Retina (tissue), 1 donor: Measurements from ENCODE around the gene FADS1.

Experiments used
- DNase-seq: peaks from one replicate; pipeline ENCODE4 v3.0.0-alpha.2; 2016

FADS1 gene

GRCh38 chr11:61774411-61774810, 42.4 kb downstream of the FADS1 start:
- no peak for DNase-seq

GRCh38 chr11:61773809-61774208, 43.0 kb downstream of the FADS1 start:
- DNase-seq = no peak

GRCh38 chr11:61773356-61773755, 43.4 kb downstream of the FADS1 start:
- peak; percentile 70 for DNase-seq

- DNase-seq = no peak
Observed at GRCh38 chr11:61771985-61772455, 44.8 kb downstream of the FADS1 start.

- no peak for DNase-seq
Observed at GRCh38 chr11:61771195-61771894, 45.5 kb downstream of the FADS1 start.

GRCh38 chr11:61769946-61770683, 46.7 kb downstream of the FADS1 start:
- DNase-seq = no peak

- DNase-seq = no peak
Observed at GRCh38 chr11:61769169-61769920, 47.5 kb downstream of the FADS1 start.

GRCh38 chr11:61768376-61769076, 48.3 kb downstream of the FADS1 start:
- DNase-seq = no peak

- DNase-seq = no peak
Observed at GRCh38 chr11:61766353-61766841, 50.4 kb downstream of the FADS1 start.

GRCh38 chr11:61765550-61766253, 51.1 kb downstream of the FADS1 start:
- DNase-seq = no peak

GRCh38 chr11:61764606-61765260, 52.1 kb downstream of the FADS1 start:
- DNase-seq = no peak

GRCh38 chr11:61763930-61764605, 52.7 kb downstream of the FADS1 start:
- DNase-seq = no peak

- no peak for DNase-seq
Observed at GRCh38 chr11:61762798-61763197, 54.0 kb downstream of the FADS1 start.

- DNase-seq = no peak
Observed at GRCh38 chr11:61762223-61762615, 54.6 kb downstream of the FADS1 start.

GRCh38 chr11:61761440-61762222, 55.2 kb downstream of the FADS1 start:
- DNase-seq = no peak

GRCh38 chr11:61760946-61761345, 55.9 kb downstream of the FADS1 start:
- DNase-seq = no peak

- no peak for DNase-seq
Observed at GRCh38 chr11:61757213-61757862, 59.5 kb downstream of the FADS1 start.

- DNase-seq = no peak
Observed at GRCh38 chr11:61756452-61757212, 60.2 kb downstream of the FADS1 start.

GRCh38 chr11:61756147-61756451, 60.7 kb downstream of the FADS1 start:
- no peak for DNase-seq
